IPS DF 6.9 (cell line): ENCODE measurements around the gene ZNF17.
A peak's percentile ranks its signal among the peaks of the same experiment; 100 is the strongest.
"Not testable (repeated sequence)": the region's sequence is repeated elsewhere in the genome, so short reads cannot be mapped to it uniquely, and the experiment has no call there.

Experiments
- DNase-seq: peaks from one replicate; pipeline ENCODE4 v3.0.0-alpha.2; 2013; ENCODE audit warnings: low read depth, low spot score
- H3K27ac ChIP-seq: one replicate; pipeline ENCODE4 v1.5.1; 2013; ENCODE audit warnings: low read length, control low read depth
- H3K27me3 ChIP-seq: 2 replicates; pipeline ENCODE4 v1.6.1; 2013; ENCODE audit warnings: mild to moderate bottlenecking, low read length; ENCODE audit not compliant: control insufficient read depth, insufficient read depth
- H3K36me3 ChIP-seq: 2 replicates; pipeline ENCODE4 v1.6.1; 2013; ENCODE audit warnings: low read length; ENCODE audit not compliant: control insufficient read depth, insufficient read depth
- H3K4me1 ChIP-seq: 2 replicates; pipeline ENCODE4 v1.6.1; 2013; ENCODE audit warnings: low read length; ENCODE audit not compliant: control insufficient read depth, insufficient read depth
- H3K4me3 ChIP-seq: 2 replicates; pipeline ENCODE4 v1.5.1; 2013; ENCODE audit warnings: mild to moderate bottlenecking, low read length
- H3K9me3 ChIP-seq: 2 replicates; pipeline ENCODE4 v1.6.1; 2013; ENCODE audit warnings: low read length, inconsistent platforms; ENCODE audit not compliant: control insufficient read depth, insufficient read depth
- WGBS: extraction: QIAGEN DNeasy Blood & Tissue Kit; methylation state at CpG from one replicate; pipeline ENCODE4 v1.1.7; 2013; ENCODE audit warnings: mixed read lengths, missing lambda C conversion rate; ENCODE audit not compliant: insufficient read length, insufficient coverage; 5-methylcytosine and 5-hydroxymethylcytosine counted together

The ZNF17 gene

GRCh38 chr19:57410877-57411671, at the start of gene ZNF17:
Gene ZNF17 (plus strand): TSS chr19:57411161. CDS start chr19:57413616, 2,455 bp downstream.
- WGBS, result no CpG with 5 or more reads among the region's 55 CpGs

GRCh38 chr19:57362419-57362818, 48.5 kb upstream of the ZNF17 start:
- Histone ChIP-seq H3K27me3 (no peaks in the 10 kb centered on the region), H3K36me3 (no peaks in the 10 kb centered on the region; the same call in 1 of the 2 replicates), H3K9me3 (no peaks in the 10 kb centered on the region), H3K4me3 (no peak overlapping the region; the same call in 1 of the 2 replicates), H3K4me1 (no peaks in the 10 kb centered on the region), H3K27ac (no peak overlapping the region)
- WGBS, result no CpG with 5 or more reads among the region's 2 CpGs
- no peak for DNase-seq

More at GRCh38 chr19:57410877-57411671, at the start of gene ZNF17:
- peak within 1 kb of the TSS; percentile 73 for H3K4me3 ChIP-seq
- DNase-seq, result peak; percentile 82
- H3K27ac ChIP-seq, result no peak within 1 kb of the TSS
- no peaks in the 10 kb centered on the region for H3K27me3 ChIP-seq
- H3K36me3 ChIP-seq, result no peaks in the 10 kb centered on the region
- no peaks in the 10 kb centered on the region; the same call in 1 of the 2 replicates for H3K4me1 ChIP-seq
- H3K9me3 ChIP-seq, result no peaks in the 10 kb centered on the region

- no peaks in the 10 kb centered on the region for H3K9me3 ChIP-seq
- no peak within 1 kb of the TSS for H3K27ac ChIP-seq
These were observed 47.8 kb upstream of the ZNF17 start, which contains the start of the genes TRAPPC2B and ZNF547 for GRCh38 chr19:57362997-57363687. Gene TRAPPC2B (plus strand): TSS chr19:57363551. CDS start chr19:57364834, 1,283 bp downstream. Gene ZNF547 (plus strand): TSS chr19:57363551. CDS start chr19:57368556, 5,005 bp downstream.

GRCh38 chr19:57363688-57364181, 47.2 kb upstream of the ZNF17 start:
- Histone ChIP-seq H3K4me3 (peak overlapping the region; percentile 52; the same call in 1 of the 2 replicates), H3K27ac (no peak overlapping the region), H3K27me3 (no peaks in the 10 kb centered on the region), H3K36me3 (no peaks in the 10 kb centered on the region; the same call in 1 of the 2 replicates), H3K4me1 (no peaks in the 10 kb centered on the region), H3K9me3 (no peaks in the 10 kb centered on the region)
- no CpG with 5 or more reads among the region's 18 CpGs for WGBS
- no peak for DNase-seq

More at GRCh38 chr19:57362997-57363687, 47.8 kb upstream of the ZNF17 start, which contains the start of the genes TRAPPC2B and ZNF547:
- Histone ChIP-seq H3K4me3 (peak within 1 kb of the TSS; percentile 66; the same call in 1 of the 2 replicates), H3K27me3 (no peaks in the 10 kb centered on the region), H3K36me3 (no peaks in the 10 kb centered on the region; the same call in 1 of the 2 replicates), H3K4me1 (no peaks in the 10 kb centered on the region)
- DNase-seq, result peak; percentile 98
- WGBS, result no CpG with 5 or more reads among the region's 47 CpGs

- no peak for DNase-seq
- WGBS, result no CpG with 5 or more reads among the region's 2 CpGs
- Histone ChIP-seq H3K27me3 (no peaks in the 10 kb centered on the region), H3K4me3 (no peak overlapping the region), H3K4me1 (no peaks in the 10 kb centered on the region), H3K36me3 (no peaks in the 10 kb centered on the region), H3K9me3 (no peaks in the 10 kb centered on the region), H3K27ac (no peak overlapping the region)
These were observed 44.2 kb upstream of the ZNF17 start for GRCh38 chr19:57366776-57367175.

- WGBS, result no CpG with 5 or more reads among the region's 6 CpGs
- H3K9me3 ChIP-seq, result peaks cover 5% of the 10 kb centered on the region
These were observed 36.8 kb upstream of the ZNF17 start for GRCh38 chr19:57374179-57374578.

GRCh38 chr19:57374647-57375046, 36.3 kb upstream of the ZNF17 start:
- no CpG with 5 or more reads among the region's 2 CpGs for WGBS
- H3K27me3 ChIP-seq, H3K4me1 ChIP-seq, H3K36me3 ChIP-seq, DNase-seq, H3K9me3 ChIP-seq, H3K27ac ChIP-seq, H3K4me3 ChIP-seq: not testable (repeated sequence)

More at GRCh38 chr19:57374179-57374578, 36.8 kb upstream of the ZNF17 start:
- Histone ChIP-seq H3K4me1 (no peaks in the 10 kb centered on the region), H3K4me3 (no peak overlapping the region), H3K27ac (no peak overlapping the region), H3K27me3 (no peaks in the 10 kb centered on the region), H3K36me3 (peaks cover 7% of the 10 kb centered on the region)
- no peak for DNase-seq

- no peaks in the 10 kb centered on the region for H3K27me3 ChIP-seq
- no CpG with 5 or more reads among the region's 6 CpGs for WGBS
- H3K36me3 ChIP-seq, result peaks cover 7% of the 10 kb centered on the region
- no peak for DNase-seq
- no peak overlapping the region for H3K4me3 ChIP-seq
- no peaks in the 10 kb centered on the region for H3K4me1 ChIP-seq
- H3K9me3 ChIP-seq, result peaks cover 5% of the 10 kb centered on the region
- H3K27ac ChIP-seq, result no peak overlapping the region
These were observed 34.8 kb upstream of the ZNF17 start for GRCh38 chr19:57376151-57376550.

GRCh38 chr19:57377498-57378146, 33.3 kb upstream of the ZNF17 start:
- Histone ChIP-seq H3K4me3 (no peak overlapping the region), H3K27me3 (no peaks in the 10 kb centered on the region), H3K36me3 (peaks cover 6% of the 10 kb centered on the region), H3K27ac (no peak overlapping the region), H3K4me1 (no peaks in the 10 kb centered on the region), H3K9me3 (peaks cover 5% of the 10 kb centered on the region)
- WGBS, result no CpG with 5 or more reads among the region's 3 CpGs
- no peak for DNase-seq

- H3K4me3 ChIP-seq, result no peak overlapping the region
- 0 out of 2 replicates have a peak, but pooled peaks cover 2% of the 10 kb centered on the region for H3K9me3 ChIP-seq
These were observed 30.0 kb upstream of the ZNF17 start for GRCh38 chr19:57380923-57381322.

More at GRCh38 chr19:57380923-57381322, 30.0 kb upstream of the ZNF17 start:
- no peak for DNase-seq
- H3K36me3 ChIP-seq, result no peaks in the 10 kb centered on the region
- H3K27me3 ChIP-seq, result no peaks in the 10 kb centered on the region
- no peaks in the 10 kb centered on the region for H3K4me1 ChIP-seq
- H3K27ac ChIP-seq, result no peak overlapping the region
